Activated naive CD8-positive, alpha-beta T cell treated with anti-CD3 and anti-CD28 coated beads, Interleukin-2, amount 10 ng/mL, durations not matched to agents 7 days and 5 days (primary cell): ENCODE data around the gene SARDH. TPM values are rescaled to one million over a fixed set of nuclear protein-coding genes. Genes with fewer than 3 reads are reported as not detected.

ENCODE experiments used
- ATAC-seq: fragments of 150-1000 bp; cut with Tn5 transposase; one replicate; pipeline ENCODE4 v1.10.0; 2021; ENCODE audit warnings: low read depth, moderate library complexity
- POLR2A ChIA-PET: fragments of 350-600 bp; sonication (Branson Sonifier 250); formaldehyde crosslinking; loops from one replicate; lab custom pipeline; 2021; ENCODE audit warnings: antibody characterized with exemption; lab: Charles Lee
- DNase-seq: peaks from one replicate; pipeline ENCODE4 v3.0.0; 2021
- H3K27ac Mint-ChIP-seq: one replicate; pipeline ENCODE4 v1.8.0; 2022; ENCODE audit warnings: mild to moderate bottlenecking, mixed read lengths
- H3K27me3 Mint-ChIP-seq: one replicate; pipeline ENCODE4 v1.8.0; 2022; ENCODE audit warnings: mild to moderate bottlenecking, moderate library complexity, mixed read lengths
- H3K36me3 Mint-ChIP-seq: one replicate; pipeline ENCODE4 v1.8.0; 2021; ENCODE audit warnings: mild to moderate bottlenecking, mixed read lengths
- H3K4me1 Mint-ChIP-seq: one replicate; pipeline ENCODE4 v1.8.0; 2021; ENCODE audit warnings: mixed read lengths
- H3K4me3 Mint-ChIP-seq: one replicate; pipeline ENCODE4 v1.8.0; 2022; ENCODE audit warnings: mild to moderate bottlenecking, moderate library complexity, mixed read lengths
- H3K9me3 Mint-ChIP-seq: one replicate; pipeline ENCODE4 v1.8.0; 2021; ENCODE audit warnings: mixed read lengths
- total RNA-seq, 2 experiments: library from RNA; stranded (reverse); gene quantifications; one replicate each; pipeline ENCODE4 v1.2.3, GENCODE V29; 2021

Gene SARDH
- total RNA-seq, 2 experiments from 2014 or later, result 1.6 to 2.3 TPM

DNA sequence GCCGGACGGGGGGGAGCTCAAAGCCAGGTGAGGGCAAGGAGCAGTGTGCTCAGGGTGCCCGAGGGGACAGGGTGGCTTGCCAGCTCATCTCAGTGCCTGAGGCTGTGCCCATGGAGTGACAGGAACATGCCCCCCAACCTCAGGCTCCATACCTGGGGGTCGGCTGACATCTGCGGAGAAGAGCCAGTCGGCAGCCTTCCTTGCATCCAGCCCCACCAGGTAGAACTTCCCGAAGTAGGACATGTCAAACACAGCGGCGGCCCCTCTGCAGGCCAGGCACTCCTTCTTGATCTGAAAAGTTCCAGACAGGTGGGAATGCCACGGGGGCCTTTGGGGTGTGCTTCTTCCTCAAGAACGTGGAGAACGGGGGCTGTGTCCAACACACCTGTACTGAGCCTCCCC is 42.1 kb downstream of the SARDH start:
- H3K36me3 Mint-ChIP-seq, result peaks cover 1% of the 10 kb centered on the region
- POLR2A ChIA-PET, result no interaction called here
- no peak for ATAC-seq
- H3K27ac Mint-ChIP-seq, result no peak overlapping the region
- no peaks in the 10 kb centered on the region for H3K9me3 Mint-ChIP-seq
- DNase-seq, result no peak
- no peak overlapping the region for H3K4me3 Mint-ChIP-seq
- H3K4me1 Mint-ChIP-seq, result peaks cover 16% of the 10 kb centered on the region
- peaks cover 13% of the 10 kb centered on the region for H3K27me3 Mint-ChIP-seq

GRCh38 chr9:133694686-133695085 is 43.5 kb downstream of the SARDH start:
- Mint-ChIP-seq H3K36me3 (peaks cover 1% of the 10 kb centered on the region), H3K27ac (peak overlapping the region; percentile 50), H3K4me3 (no peak overlapping the region), H3K4me1 (peaks cover 9% of the 10 kb centered on the region), H3K9me3 (no peaks in the 10 kb centered on the region), H3K27me3 (peaks cover 13% of the 10 kb centered on the region)
- DNase-seq, result no peak
- POLR2A ChIA-PET, result interaction anchor here (1.4 to 2.2 kb wide), 2 partner anchors 11 to 18 kb away, joined by 4 to 5 read pairs; no protein-coding TSS in a partner anchor
- ATAC-seq, result no peak

DNA sequence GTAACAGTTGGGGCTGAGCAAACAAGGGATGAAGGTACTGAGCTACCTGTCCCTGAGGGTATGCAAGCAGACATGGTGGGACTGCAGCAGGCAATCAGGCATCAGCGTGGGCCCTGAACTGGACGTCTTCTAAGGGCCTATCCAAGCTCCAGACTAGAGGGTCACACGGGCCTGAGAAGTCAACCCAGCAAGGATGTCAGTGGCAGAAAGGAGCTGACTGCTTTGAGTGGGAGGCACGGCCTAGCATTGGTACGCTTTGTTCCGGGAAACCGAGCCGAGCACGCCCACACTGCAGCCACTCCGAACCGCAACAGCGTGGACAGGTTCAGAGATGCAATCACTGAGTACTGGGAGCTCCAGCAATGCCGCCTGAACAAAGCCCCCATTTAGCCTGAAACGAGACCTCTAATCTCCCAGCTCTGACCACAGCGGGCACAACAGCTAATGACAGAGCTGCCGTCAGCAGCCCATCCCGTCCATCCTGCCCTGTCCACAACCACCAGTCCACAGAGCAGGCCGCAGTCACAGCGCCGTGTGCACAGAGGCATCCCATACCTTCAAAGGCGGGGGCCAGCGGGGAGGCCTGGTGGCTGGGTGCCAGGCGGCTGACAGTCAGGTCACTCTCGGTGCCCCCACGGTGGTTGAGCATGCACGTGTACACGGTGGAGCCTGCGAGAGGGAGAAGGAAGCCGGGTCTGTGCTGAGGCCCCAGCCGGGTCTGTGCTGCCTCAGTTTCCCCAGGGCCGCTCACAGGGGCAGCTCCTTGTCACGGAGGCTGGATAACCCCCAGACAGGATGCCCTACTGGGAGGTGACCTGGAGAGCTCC is 44.2 kb downstream of the SARDH start:
- Mint-ChIP-seq H3K27ac (no peak overlapping the region), H3K4me3 (no peak overlapping the region)
- no peak for ATAC-seq

DNA sequence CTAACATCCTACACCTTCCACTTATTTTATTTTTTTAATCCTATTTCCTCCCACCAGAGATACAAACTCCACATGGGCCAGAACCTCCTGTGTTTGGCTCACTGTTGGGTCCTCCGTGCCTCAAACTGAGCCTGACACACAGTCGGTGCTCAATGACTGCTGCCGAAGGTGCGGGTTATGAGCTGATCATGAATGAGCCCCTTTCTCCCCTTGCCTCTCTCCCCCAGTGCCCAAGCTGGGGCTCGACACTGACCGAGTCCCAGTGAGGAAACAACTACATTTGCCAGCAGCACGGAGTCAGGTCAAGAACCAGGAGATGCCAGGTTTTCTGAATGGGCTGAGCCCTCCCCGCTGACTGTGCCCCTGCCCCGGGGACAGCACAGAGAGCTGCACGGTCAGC is 45.0 kb downstream of the SARDH start:
- peaks cover 7% of the 10 kb centered on the region for H3K4me1 Mint-ChIP-seq

More for the DNA sequence above, 44.2 kb downstream of the SARDH start:
- H3K9me3 Mint-ChIP-seq, result no peaks in the 10 kb centered on the region
- POLR2A ChIA-PET, result interaction anchor here (1.4 to 2.2 kb wide), 2 partner anchors 10 to 17 kb away, joined by 4 to 5 read pairs; no protein-coding TSS in a partner anchor
- DNase-seq, result no peak
- H3K27me3 Mint-ChIP-seq, result peaks cover 13% of the 10 kb centered on the region
- peaks cover 1% of the 10 kb centered on the region for H3K36me3 Mint-ChIP-seq
- H3K4me1 Mint-ChIP-seq, result peaks cover 9% of the 10 kb centered on the region

DNA sequence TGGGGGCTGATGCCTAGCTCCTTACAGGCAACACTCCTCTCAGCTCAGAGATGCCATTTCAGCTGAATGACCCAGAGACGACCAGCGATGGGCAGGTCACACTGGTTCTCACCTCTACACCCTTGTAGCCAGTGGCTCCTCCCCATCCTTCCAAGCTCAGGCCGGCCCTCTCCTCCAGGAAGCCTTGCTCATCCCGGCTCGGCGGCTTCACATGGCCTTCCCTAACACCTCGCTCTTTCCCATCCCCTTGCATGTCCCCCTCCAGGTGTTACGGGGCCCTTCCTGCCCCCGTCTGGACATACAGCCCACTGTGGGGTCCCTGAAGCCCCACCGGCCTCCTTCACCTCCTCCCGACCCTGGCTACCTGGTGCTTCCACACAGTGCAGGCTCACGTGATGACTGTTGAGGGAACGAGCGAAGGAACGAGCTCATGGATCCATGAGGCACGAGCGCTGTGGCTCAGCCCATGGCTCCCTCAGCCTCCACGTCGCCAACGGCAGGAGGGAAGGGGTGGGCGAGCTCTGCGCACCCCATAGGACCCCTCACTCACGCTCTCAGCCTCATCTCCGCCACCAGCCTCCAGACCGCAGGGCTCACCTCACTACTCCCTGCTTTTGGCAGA is 45.7 kb downstream of the SARDH start:
- Mint-ChIP-seq H3K27me3 (peaks cover 8% of the 10 kb centered on the region), H3K9me3 (no peaks in the 10 kb centered on the region), H3K36me3 (no peaks in the 10 kb centered on the region), H3K4me3 (no peak overlapping the region), H3K4me1 (peaks cover 7% of the 10 kb centered on the region), H3K27ac (no peak overlapping the region)
- POLR2A ChIA-PET, result interaction anchor here (2.2 kb wide), 1 partner anchor 15 kb away, joined by 5 read pairs; no protein-coding TSS in a partner anchor
- no peak for ATAC-seq
- DNase-seq, result no peak

More for the DNA sequence above, 45.0 kb downstream of the SARDH start:
- no peaks in the 10 kb centered on the region for H3K9me3 Mint-ChIP-seq
- no peak for ATAC-seq
- H3K36me3 Mint-ChIP-seq, result no peaks in the 10 kb centered on the region
- no peak for DNase-seq
- no peak overlapping the region for H3K4me3 Mint-ChIP-seq
- H3K27me3 Mint-ChIP-seq, result peaks cover 10% of the 10 kb centered on the region
- H3K27ac Mint-ChIP-seq, result no peak overlapping the region
- POLR2A ChIA-PET, result interaction anchor here (2.2 kb wide), 1 partner anchor 16 kb away, joined by 5 read pairs; no protein-coding TSS in a partner anchor

DNA sequence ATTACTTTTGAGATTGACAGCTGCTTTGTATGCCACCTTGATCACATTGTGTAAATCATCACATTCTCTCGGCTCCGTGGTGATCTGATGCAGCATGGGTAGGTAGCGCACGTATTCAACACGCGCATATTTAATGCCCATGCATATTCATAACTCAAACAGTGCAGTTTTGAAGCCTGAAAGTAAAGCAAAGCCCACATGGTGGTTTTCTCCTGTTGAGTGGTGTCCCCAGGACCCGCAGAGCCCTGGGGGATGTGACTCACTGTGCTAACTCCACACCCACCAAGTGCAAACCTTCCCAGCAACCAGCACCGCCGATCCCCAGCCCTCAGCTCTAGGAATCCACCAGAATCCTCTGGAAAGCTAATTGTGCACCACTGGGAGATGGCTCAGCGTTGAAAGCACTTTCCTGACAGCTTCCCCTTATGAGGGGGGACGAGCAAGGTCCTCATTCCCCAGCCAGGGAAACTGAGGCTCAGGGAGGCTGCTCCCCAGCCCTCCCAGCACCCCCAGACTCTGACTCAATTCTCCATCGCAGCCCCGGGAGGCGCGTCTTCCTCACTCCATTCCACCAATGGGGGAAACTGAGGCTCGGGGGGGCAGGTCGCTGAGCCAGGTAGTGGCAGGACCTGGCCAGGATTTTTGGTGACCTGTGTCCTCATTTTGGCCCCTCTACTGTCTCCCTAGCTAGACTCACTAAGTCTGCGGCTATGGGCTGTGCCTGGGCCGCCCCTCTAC is 46.4 kb downstream of the SARDH start:
- H3K36me3 Mint-ChIP-seq, result no peaks in the 10 kb centered on the region
- POLR2A ChIA-PET, result interaction anchor here (1.0 kb wide), 1 partner anchor 8 kb away, joined by 3 read pairs; no protein-coding TSS in a partner anchor
- no peak overlapping the region for H3K4me3 Mint-ChIP-seq
- peaks cover 3% of the 10 kb centered on the region for H3K27me3 Mint-ChIP-seq
- peaks cover 8% of the 10 kb centered on the region for H3K4me1 Mint-ChIP-seq
- no peak overlapping the region for H3K27ac Mint-ChIP-seq
- H3K9me3 Mint-ChIP-seq, result no peaks in the 10 kb centered on the region
- DNase-seq (no peak), ATAC-seq (no peak)

- H3K27ac Mint-ChIP-seq, result no peak overlapping the region
- POLR2A ChIA-PET, result interaction anchor here (1.0 kb wide), 1 partner anchor 8 kb away, joined by 3 read pairs; no protein-coding TSS in a partner anchor
- ATAC-seq (no peak), DNase-seq (no peak)
- peaks cover 3% of the 10 kb centered on the region for H3K4me1 Mint-ChIP-seq
- no peak overlapping the region for H3K4me3 Mint-ChIP-seq
- H3K9me3 Mint-ChIP-seq, result no peaks in the 10 kb centered on the region
- H3K36me3 Mint-ChIP-seq, result no peaks in the 10 kb centered on the region
- no peaks in the 10 kb centered on the region for H3K27me3 Mint-ChIP-seq
These were observed 47.0 kb downstream of the SARDH start for GRCh38 chr9:133691191-133691590.

DNA sequence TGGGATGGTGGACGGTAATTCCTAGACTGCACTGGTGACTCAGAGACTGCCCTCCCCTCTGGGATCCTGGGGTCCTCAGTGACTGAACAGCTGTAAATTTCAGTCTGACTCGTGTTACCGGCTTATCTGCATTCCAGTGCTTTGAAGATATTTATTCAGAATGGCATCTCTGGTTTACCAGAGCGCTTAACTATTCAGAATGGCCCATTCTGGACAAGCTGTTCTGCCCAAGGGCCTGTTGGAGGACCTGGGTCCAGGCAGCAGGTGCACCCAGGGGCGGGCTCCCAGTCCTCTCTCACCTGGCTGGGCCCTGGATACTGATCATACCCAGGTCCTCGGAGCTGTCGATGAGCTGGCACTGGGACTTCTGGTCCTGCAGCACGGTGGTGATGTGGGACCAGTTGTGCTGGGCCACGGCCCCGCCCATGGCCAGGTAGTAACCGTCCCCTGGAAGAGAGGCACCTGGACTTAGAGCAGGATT is 48.0 kb downstream of the SARDH start:
- no peak for ATAC-seq
- POLR2A ChIA-PET, result no interaction called here
- Mint-ChIP-seq H3K9me3 (no peaks in the 10 kb centered on the region), H3K4me3 (no peak overlapping the region), H3K36me3 (no peaks in the 10 kb centered on the region), H3K4me1 (peaks cover 2% of the 10 kb centered on the region), H3K27me3 (no peaks in the 10 kb centered on the region), H3K27ac (no peak overlapping the region)
- DNase-seq, result no peak

DNA sequence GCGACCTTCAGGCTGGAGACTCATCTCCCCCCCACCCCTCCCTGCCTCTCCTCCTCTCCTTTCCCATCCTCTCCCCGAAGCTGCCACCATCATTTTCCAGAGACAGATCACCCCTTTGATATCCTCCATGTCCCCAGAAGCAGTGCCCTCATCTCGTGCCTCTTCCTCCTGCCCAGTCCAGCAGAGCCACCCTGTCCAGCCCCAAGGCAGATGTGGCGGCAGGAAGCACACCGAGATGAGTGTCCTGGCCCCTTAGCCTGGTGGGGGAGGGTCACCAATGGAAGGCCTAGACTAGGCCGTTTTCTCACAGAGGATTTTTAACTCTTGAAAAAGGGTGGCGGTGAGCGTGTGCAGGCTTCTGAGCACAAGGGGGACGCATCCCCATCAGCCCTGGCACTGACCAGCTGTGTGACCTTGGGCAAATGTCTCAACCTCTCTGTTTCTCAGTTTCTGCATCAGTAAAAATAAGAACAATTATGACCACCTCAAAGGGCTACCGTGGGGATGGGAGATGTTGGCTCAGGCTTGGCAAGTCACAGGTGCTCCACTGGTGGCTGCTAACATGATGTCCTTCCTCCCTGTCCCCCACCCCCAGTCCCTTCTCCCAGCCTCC is 48.9 kb downstream of the SARDH start:
- no peak for ATAC-seq
- POLR2A ChIA-PET, result no interaction called here
- H3K27ac Mint-ChIP-seq, result no peak overlapping the region
- DNase-seq, result no peak
- no peak overlapping the region for H3K4me3 Mint-ChIP-seq
- no peaks in the 10 kb centered on the region for H3K9me3 Mint-ChIP-seq
- H3K4me1 Mint-ChIP-seq, result peaks cover 2% of the 10 kb centered on the region
- H3K36me3 Mint-ChIP-seq, result no peaks in the 10 kb centered on the region
- no peaks in the 10 kb centered on the region for H3K27me3 Mint-ChIP-seq

- H3K4me3 Mint-ChIP-seq, result no peak overlapping the region
- DNase-seq (no peak), ATAC-seq (no peak)
- H3K27me3 Mint-ChIP-seq, result no peaks in the 10 kb centered on the region
- POLR2A ChIA-PET, result no interaction called here
- no peaks in the 10 kb centered on the region for H3K9me3 Mint-ChIP-seq
- peaks cover 9% of the 10 kb centered on the region for H3K4me1 Mint-ChIP-seq
- H3K36me3 Mint-ChIP-seq, result no peaks in the 10 kb centered on the region
- no peak overlapping the region for H3K27ac Mint-ChIP-seq
These were observed 50.0 kb downstream of the SARDH start for GRCh38 chr9:133687856-133688761.

GRCh38 chr9:133686642-133687575 is 51.2 kb downstream of the SARDH start:
- ATAC-seq (no peak), DNase-seq (no peak)
- H3K27ac Mint-ChIP-seq, result peak overlapping the region; percentile 43
- no peaks in the 10 kb centered on the region for H3K9me3 Mint-ChIP-seq
- no peaks in the 10 kb centered on the region for H3K36me3 Mint-ChIP-seq
- no peaks in the 10 kb centered on the region for H3K27me3 Mint-ChIP-seq
- POLR2A ChIA-PET, result interaction anchor here (0.5 kb wide), 1 partner anchor 1732 kb away, joined by 3 read pairs; no protein-coding TSS in a partner anchor
- H3K4me3 Mint-ChIP-seq, result no peak overlapping the region
- peaks cover 12% of the 10 kb centered on the region for H3K4me1 Mint-ChIP-seq
